ENCODE measurements around the gene MIER2.
A peak's percentile ranks its signal among the peaks of the same experiment; 100 is the strongest.
"Not testable (repeated sequence)": the region's sequence is repeated elsewhere in the genome, so short reads cannot be mapped to it uniquely, and the experiment has no call there.

Gene MIER2

DNA sequence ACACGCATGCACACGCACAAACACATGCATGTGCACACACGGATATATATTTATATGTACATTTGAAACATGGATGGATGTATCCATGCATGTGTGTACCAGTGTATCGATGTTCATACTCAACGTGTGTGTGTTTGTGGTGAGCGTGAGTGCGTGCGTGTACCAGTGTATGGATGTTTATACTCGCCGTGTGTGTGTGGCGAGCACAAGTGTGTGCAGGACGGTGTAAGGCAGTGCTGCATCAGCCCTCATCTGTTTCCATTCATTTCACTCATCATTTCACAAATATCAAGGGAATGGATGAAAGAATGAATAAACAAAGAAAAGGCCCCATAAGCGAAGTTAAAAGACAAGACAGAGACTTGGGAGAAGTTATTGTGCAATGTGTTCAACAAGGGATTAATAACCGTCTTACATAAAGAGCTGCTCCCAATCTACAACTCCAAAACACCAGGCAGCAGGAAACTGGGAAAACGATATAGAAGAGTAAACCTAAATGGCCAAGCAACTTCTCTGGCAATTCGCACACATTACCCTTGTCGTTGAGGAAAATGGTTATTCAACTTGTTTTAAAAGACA is 21.7 kb upstream of the MIER2 start:
- H3K36me3 ChIP-seq: no peaks in the 10 kb centered on the region
- 0 out of 22 replicates have a peak, but pooled peaks of 1 of the 11 experiments have one; percentile 27 for TF ChIP-seq Cebpa-rat (IDR thresholded peaks at IDR 0.05)
- no peak overlapping the region for H3K9ac ChIP-seq
- no peak overlapping the region for H3K4me3 ChIP-seq
- H4K20me1 ChIP-seq: no peaks in the 10 kb centered on the region
- H3K27me3 ChIP-seq: no peaks in the 10 kb centered on the region
- no peak overlapping the region for H3K27ac ChIP-seq
- H3K4me2 ChIP-seq: no peak overlapping the region
- H3K4me1 ChIP-seq: no peaks in the 10 kb centered on the region
- peaks cover 0 to 35% (median 15%) of the 10 kb centered on the region in 11 experiments; a peak in 11 of 22 replicates for H3K9me3 ChIP-seq (replicated peaks in 1 of 11)

DNA sequence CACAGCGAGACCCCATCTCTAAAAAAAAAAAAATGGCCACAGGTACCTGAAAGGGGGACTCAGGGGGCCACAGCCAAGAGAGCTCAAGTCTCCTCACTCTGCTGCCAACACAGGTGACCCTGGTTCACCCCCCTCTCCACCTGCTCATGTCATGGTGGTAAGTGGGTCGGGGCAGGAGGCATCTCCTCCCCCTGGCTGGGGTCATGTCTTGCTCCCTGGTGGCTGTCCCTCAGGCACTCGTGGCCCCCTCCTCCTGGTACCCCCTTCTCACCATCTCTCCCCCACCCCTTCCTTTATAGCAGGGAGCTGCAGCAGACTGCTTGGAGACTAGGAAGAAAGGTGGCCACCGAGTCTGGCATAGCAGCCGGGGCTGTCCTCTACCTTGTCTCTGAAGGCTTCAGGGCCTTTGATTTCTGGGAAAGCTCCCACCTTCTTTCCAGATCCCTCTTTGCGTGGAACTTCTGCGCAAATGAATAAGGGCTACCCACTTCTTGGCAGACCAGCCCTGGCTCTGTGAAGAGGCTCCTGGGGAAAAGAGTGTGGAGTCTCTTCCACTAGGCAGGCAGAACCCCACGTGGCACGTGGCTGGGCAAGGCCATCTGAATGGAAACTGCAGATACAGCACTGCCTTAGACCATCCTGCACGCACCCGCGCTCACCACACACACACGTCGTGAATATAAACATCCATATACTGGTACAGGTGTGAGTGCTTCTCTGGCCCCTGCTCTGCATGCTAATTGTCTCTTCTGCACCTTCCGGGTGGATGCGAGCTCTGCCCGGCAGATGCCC is 20.1 kb upstream of the MIER2 start:
- no peaks in the 10 kb centered on the region for H3K36me3 ChIP-seq
- H3K27ac ChIP-seq: no peak overlapping the region
- H3K9ac ChIP-seq: no peak overlapping the region
- no peak for TF ChIP-seq Cebpa-rat (IDR thresholded peaks at IDR 0.05)
- no peaks in the 10 kb centered on the region for H3K4me1 ChIP-seq
- no peak overlapping the region for H3K4me2 ChIP-seq
- peaks cover 0 to 36% (median 11%) of the 10 kb centered on the region in 11 experiments; a peak in 12 of 22 replicates for H3K9me3 ChIP-seq (replicated peaks in 1 of 11)
- H4K20me1 ChIP-seq: no peaks in the 10 kb centered on the region
- no peaks in the 10 kb centered on the region for H3K27me3 ChIP-seq
- H3K4me3 ChIP-seq: no peak overlapping the region

- Histone ChIP-seq H3K36me3 (no peaks in the 10 kb centered on the region), H3K4me2 (no peak overlapping the region), H3K9ac (no peak overlapping the region), H3K4me3 (no peak overlapping the region), H3K27me3 (no peaks in the 10 kb centered on the region), H3K4me1 (no peaks in the 10 kb centered on the region), H4K20me1 (no peaks in the 10 kb centered on the region), H3K27ac (no peak overlapping the region), H3K9me3 (replicated peaks in 1 of 11) (peaks cover 0 to 39% (median 17%) of the 10 kb centered on the region in 11 experiments; a peak in 13 of 22 replicates)
- no peak for TF ChIP-seq Cebpa-rat (IDR thresholded peaks at IDR 0.05)
Measured at GRCh38 chr19:362683-363082, 18.1 kb upstream of the MIER2 start.

- H3K4me2 ChIP-seq: no peak overlapping the region
- no peaks in the 10 kb centered on the region for H3K36me3 ChIP-seq
- peaks cover 0 to 41% (median 16%) of the 10 kb centered on the region in 11 experiments; a peak in 13 of 22 replicates for H3K9me3 ChIP-seq (replicated peaks in 1 of 11)
- no peaks in the 10 kb centered on the region for H4K20me1 ChIP-seq
- no peak overlapping the region for H3K4me3 ChIP-seq
- no peak overlapping the region for H3K27ac ChIP-seq
- H3K4me1 ChIP-seq: no peaks in the 10 kb centered on the region
- no peaks in the 10 kb centered on the region for H3K27me3 ChIP-seq
- no peak overlapping the region for H3K9ac ChIP-seq
- no peak for TF ChIP-seq Cebpa-rat (IDR thresholded peaks at IDR 0.05)
Measured at GRCh38 chr19:362154-362553, 17.6 kb upstream of the MIER2 start.

- Histone ChIP-seq H3K9me3 (replicated peaks in 1 of 11) (peaks cover 14 to 60% (median 34%) of the 10 kb centered on the region in 11 experiments), H3K4me2 (no peak overlapping the region), H3K27ac (no peak overlapping the region), H3K4me3 (no peak overlapping the region), H3K27me3 (no peaks in the 10 kb centered on the region), H3K36me3 (no peaks in the 10 kb centered on the region), H3K4me1 (no peaks in the 10 kb centered on the region), H4K20me1 (no peaks in the 10 kb centered on the region), H3K9ac (no peak overlapping the region)
- TF ChIP-seq Cebpa-rat (IDR thresholded peaks at IDR 0.05): no peak
Measured at GRCh38 chr19:359653-359925, 15.0 kb upstream of the MIER2 start.

GRCh38 chr19:355536-355935 is 10.9 kb upstream of the MIER2 start:
- not testable (repeated sequence) for H3K27me3 ChIP-seq, H3K27ac ChIP-seq, H3K4me1 ChIP-seq, H3K4me2 ChIP-seq, H3K4me3 ChIP-seq, H4K20me1 ChIP-seq, H3K36me3 ChIP-seq, H3K9ac ChIP-seq
- H3K9me3 ChIP-seq (replicated peaks in 1 of 11): peaks cover 42 to 73% (median 51%) of the 10 kb centered on the region in 11 experiments

DNA sequence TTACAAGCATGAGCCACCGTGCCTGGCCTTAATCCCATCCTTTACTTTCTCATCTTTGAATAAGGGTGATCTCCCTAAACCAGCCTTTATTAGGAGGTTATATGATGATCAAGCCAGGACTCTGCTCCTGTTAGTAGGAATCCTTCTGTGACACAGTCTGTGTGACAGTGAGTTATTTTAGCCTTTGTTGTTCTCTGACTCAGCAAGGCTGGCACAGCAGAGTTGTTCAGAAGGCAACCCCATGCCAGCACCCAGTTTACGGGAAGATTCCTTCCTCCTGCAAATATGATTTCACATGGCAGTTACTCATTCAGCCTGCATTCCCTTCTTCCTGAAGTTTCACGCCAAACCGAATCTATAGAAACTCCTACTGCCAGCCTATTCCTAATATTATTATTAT is 10.5 kb upstream of the MIER2 start:
- Histone ChIP-seq H3K9ac (no peak overlapping the region), H3K4me3 (no peak overlapping the region), H3K36me3 (no peaks in the 10 kb centered on the region), H3K27ac (no peak overlapping the region), H3K4me1 (no peaks in the 10 kb centered on the region), H3K4me2 (no peak overlapping the region), H3K9me3 (replicated peaks in 1 of 11) (peaks cover 42 to 71% (median 51%) of the 10 kb centered on the region in 11 experiments), H4K20me1 (no peaks in the 10 kb centered on the region), H3K27me3 (no peaks in the 10 kb centered on the region)
- TF ChIP-seq Cebpa-rat (IDR thresholded peaks at IDR 0.05): no peak

GRCh38 chr19:351976-352625 is 7.5 kb upstream of the MIER2 start:
- Histone ChIP-seq H4K20me1 (no peaks in the 10 kb centered on the region), H3K4me2 (no peak overlapping the region), H3K9me3 (replicated peaks in 1 of 11) (peaks cover 35 to 68% (median 49%) of the 10 kb centered on the region in 11 experiments), H3K27ac (no peak overlapping the region), H3K4me1 (no peaks in the 10 kb centered on the region), H3K4me3 (no peak overlapping the region), H3K36me3 (no peaks in the 10 kb centered on the region), H3K27me3 (no peaks in the 10 kb centered on the region), H3K9ac (no peak overlapping the region)
- TF ChIP-seq Cebpa-rat (IDR thresholded peaks at IDR 0.05): no peak

- no peak overlapping the region for H3K9ac ChIP-seq
- TF ChIP-seq Cebpa-rat (IDR thresholded peaks at IDR 0.05): no peak
- H4K20me1 ChIP-seq: peaks cover 0 to 6% (median 4%) of the 10 kb centered on the region in 11 experiments; a peak in 6 of 22 replicates
- H3K4me1 ChIP-seq: peaks cover 4 to 6% (median 5%) of the 10 kb centered on the region in 10 experiments
- no peak overlapping the region for H3K27ac ChIP-seq
- H3K4me3 ChIP-seq: no peak overlapping the region
- H3K4me2 ChIP-seq: no peak overlapping the region
- peaks cover 8 to 35% (median 19%) of the 10 kb centered on the region in 11 experiments for H3K9me3 ChIP-seq (replicated peaks in 1 of 11)
- no peaks in the 10 kb centered on the region for H3K36me3 ChIP-seq
- H3K27me3 ChIP-seq: no peaks in the 10 kb centered on the region
Measured at GRCh38 chr19:347946-348861, 3.6 kb upstream of the MIER2 start.

All from BLaER1 treated with 17β-estradiol and CSF1 and Interleukin-3, amounts not matched to agents 10 nM and 100 nM (cell line).